ENCODE results near the gene TNKS2. TPM values are rescaled to one million over a fixed set of nuclear protein-coding genes. Genes with fewer than 3 reads are reported as not detected.

TNKS2 gene
- total RNA-seq: 58.3 and 58.5 TPM in 2 replicates

GRCh38 chr10:91797874-91798648 lies at the start of gene TNKS2:
Gene TNKS2 (plus strand): TSS chr10:91798426. CDS start chr10:91798691, 265 bp downstream.

GRCh38 chr10:91909117-91909677 lies 111.0 kb downstream of the TNKS2 start, which contains the start of gene FGFBP3:
Gene FGFBP3 (minus strand): TSS chr10:91909486. CDS start chr10:91908969, 517 bp downstream.

Small RNA genes lying within 50 kb of the gene (small RNA-seq; reads per million reads assigned to genes)
- gene AL359198.2 (not detected), gene SRP9P1 (not detected)

Other genes starting within 250 kb of the TNKS2 start
- 1.1 and 2.0 TPM in 2 replicates for gene PPP1R3C, start 165.4 kb upstream of the TNKS2 start, total RNA-seq
- gene FGFBP3, start 111.1 kb downstream of the TNKS2 start, total RNA-seq: 0.11 and 1.2 TPM in 2 replicates
- gene BTAF1, start 125.3 kb downstream of the TNKS2 start, total RNA-seq: 32.9 and 48.7 TPM in 2 replicates

Measured in placental epithelial cell (primary cell).